ENCODE data around the gene CAVIN2. TPM values are rescaled to one million over a fixed set of nuclear protein-coding genes. Genes with fewer than 3 reads are reported as not detected.

The CAVIN2 gene, protein sequence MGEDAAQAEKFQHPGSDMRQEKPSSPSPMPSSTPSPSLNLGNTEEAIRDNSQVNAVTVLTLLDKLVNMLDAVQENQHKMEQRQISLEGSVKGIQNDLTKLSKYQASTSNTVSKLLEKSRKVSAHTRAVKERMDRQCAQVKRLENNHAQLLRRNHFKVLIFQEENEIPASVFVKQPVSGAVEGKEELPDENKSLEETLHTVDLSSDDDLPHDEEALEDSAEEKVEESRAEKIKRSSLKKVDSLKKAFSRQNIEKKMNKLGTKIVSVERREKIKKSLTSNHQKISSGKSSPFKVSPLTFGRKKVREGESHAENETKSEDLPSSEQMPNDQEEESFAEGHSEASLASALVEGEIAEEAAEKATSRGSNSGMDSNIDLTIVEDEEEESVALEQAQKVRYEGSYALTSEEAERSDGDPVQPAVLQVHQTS
- total RNA-seq = 119 TPM
- long read RNA-seq, transcript CAVIN2-201 (2 exons, 3,229 nt) = major isoform, 383 of 401 reads
- long read RNA-seq, partial matches to known transcripts = 17 of 401 reads
- long read RNA-seq, other reads (novel, unspliced or antisense) = 1 of 401 reads

GRCh38 chr2:191846515-191847476 lies at the start of gene CAVIN2:
TSS of gene CAVIN2 (minus strand) at chr2:191847088. CDS start at chr2:191846925, 163 bp downstream.
- intact Hi-C loops (cut with micrococcal nuclease) = no loop called here
- peak; percentile 71 for DNase-seq
- ATAC-seq = peak; percentile 89

- DNase-seq (no peak), ATAC-seq (peak; percentile 19)
- intact Hi-C loops (cut with micrococcal nuclease) = no loop called here
These were observed 48.9 kb upstream of the CAVIN2 start for GRCh38 chr2:191895743-191896142.

- intact Hi-C loops (cut with micrococcal nuclease) = no loop called here
- no peak for ATAC-seq
- DNase-seq = no peak
These were observed 48.3 kb upstream of the CAVIN2 start for GRCh38 chr2:191895195-191895594.

GRCh38 chr2:191894681-191895147 lies 47.8 kb upstream of the CAVIN2 start:
- ATAC-seq (no peak), DNase-seq (no peak)
- intact Hi-C loops (cut with micrococcal nuclease) = no loop called here

DNA sequence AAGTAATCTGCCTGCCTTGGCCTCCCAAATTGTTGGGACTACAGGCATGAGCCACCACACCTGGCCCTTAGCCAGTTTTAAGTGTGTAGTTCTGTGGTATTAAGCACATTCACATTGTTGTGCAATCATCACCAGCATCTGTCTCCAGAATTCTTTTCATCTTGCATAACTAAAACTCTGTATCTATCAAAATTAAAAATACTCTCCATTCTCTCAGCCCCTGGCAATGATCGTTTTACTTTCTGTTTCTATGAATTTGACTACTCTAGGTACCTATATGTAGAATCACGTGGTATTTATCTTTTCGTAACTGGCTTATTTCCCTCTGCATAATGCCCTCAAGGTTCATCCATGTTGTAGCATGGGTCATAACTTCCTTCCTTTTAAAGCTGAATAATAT lies 45.5 kb upstream of the CAVIN2 start:
- ATAC-seq = no peak
- no peak for DNase-seq
- intact Hi-C loops (cut with micrococcal nuclease) = no loop called here

DNA sequence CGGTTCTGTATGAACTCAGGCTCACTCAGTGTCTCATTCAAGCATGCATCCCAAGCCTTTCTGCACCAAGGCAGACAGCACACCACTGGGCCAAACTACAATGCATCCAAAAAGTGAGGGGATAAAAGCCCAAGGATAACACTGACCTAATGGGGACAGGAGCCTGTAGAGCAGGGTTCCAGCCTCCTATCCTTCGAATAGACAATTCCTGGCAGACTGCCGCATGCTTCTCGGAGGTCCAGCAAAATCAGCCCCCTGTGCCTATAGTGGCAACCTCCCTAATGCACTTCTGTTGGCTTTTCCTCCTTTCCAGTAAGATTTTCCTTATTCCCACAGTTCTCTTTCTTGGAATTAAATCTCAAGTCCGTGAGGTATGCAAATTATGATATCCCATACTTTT lies 44.8 kb upstream of the CAVIN2 start:
- intact Hi-C loops (cut with micrococcal nuclease) = no loop called here
- ATAC-seq (no peak), DNase-seq (no peak)

DNA sequence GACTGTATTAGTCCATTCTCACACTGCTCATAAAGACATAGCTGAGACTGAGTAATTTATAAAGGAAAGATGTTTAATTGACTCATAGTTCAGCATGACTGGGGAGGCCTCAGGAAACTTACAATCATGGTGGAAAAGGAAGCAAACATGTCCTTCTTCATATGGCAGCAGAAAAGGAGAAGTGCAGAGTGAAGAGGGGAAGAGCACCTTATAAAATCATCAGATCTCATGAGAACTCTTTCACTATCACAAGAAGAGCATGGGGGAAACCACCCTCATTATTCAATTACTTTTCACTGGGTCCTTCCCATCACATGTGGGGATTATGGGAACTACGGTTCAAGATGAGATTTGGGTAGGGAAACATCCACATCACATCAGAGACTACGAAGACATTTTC lies 43.0 kb upstream of the CAVIN2 start:
- intact Hi-C loops (cut with micrococcal nuclease) = no loop called here
- ATAC-seq = no peak

DNA sequence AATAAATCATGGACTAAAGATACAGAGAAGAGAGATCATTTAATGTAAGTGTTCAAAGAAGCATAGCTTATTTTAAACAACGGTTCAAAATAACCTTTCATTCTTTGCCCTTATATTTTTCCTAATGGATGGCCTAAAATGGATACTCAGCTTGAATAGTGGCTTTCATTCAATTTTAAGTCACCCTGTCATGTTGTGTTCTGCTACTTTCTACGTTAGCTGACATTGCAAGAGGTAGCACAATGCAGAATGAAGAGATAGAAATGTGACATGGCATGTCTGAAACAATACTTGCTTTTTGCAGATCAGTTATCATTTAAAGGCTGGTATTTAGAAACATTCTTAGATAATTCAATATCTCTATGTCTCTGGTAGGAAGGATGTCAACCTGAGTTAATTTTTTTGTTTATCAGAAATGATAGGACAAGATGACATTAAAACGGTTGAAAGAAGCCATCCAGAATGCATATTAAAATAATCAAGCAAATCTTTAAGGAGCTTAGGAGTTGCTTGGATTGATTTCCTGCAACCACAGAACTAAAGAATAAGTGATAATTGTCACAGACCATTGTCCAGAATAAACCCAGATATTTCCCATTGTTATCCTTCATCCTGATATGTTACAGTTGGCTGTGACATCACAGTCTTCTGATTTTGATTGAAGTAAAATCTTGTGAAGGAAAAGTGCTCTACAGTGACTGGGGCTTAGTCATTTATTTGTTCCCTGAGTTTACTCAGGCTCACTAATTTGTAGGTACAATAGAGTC lies 41.7 kb upstream of the CAVIN2 start:
- DNase-seq = no peak
- ATAC-seq = no peak
- intact Hi-C loops (cut with micrococcal nuclease) = no loop called here

More for the DNA sequence above, 43.0 kb upstream of the CAVIN2 start:
- no peak for DNase-seq

DNA sequence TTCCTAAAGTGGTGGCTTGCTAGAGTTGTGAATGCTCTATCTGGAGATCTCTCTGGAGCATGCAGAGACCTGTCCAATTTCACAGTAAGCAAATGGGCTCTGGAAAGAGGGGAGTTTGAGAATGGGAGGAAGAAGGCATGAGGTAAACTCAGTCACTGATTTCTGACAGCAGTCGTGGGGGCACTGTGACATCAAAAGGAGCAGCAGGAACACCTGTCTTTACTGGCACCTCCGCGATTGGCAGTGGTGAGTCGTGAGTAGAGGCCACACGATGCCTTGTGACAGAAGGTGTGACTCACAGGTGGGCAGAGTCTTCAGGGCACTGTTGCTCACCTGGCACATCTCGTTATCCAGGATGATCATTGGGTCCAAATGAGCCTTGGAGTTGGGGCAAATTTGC lies 38.8 kb upstream of the CAVIN2 start:
- DNase-seq = no peak
- intact Hi-C loops (cut with micrococcal nuclease) = no loop called here
- ATAC-seq = no peak

GRCh38 chr2:191885098-191885497 lies 38.2 kb upstream of the CAVIN2 start:
- DNase-seq (no peak), ATAC-seq (peak; percentile 21)
- intact Hi-C loops (cut with micrococcal nuclease) = no loop called here

- intact Hi-C loops (cut with micrococcal nuclease) = no loop called here
- DNase-seq (no peak), ATAC-seq (no peak)
These were observed 35.3 kb upstream of the CAVIN2 start for GRCh38 chr2:191881982-191882816.

GRCh38 chr2:191878548-191879279 lies 31.8 kb upstream of the CAVIN2 start:
- no peak for ATAC-seq
- intact Hi-C loops (cut with micrococcal nuclease) = no loop called here
- DNase-seq = no peak

DNA sequence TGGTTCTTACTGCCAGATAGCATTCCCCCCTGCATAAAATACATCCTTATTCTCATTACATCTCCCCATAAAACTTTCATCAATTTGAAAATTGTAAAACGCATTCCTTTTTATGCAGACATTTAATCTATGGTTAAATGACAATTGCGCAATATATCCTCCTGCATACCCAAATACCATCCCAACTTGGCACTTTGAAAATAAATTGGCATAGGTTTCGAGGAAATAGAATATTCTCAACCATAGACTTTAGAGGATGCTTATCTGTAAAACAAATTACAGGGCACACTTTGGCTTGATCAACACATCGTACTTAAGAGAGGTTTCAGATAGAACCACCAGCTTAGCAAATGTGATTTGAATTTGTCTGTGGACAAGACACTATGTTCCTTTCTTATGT lies 31.0 kb upstream of the CAVIN2 start:
- intact Hi-C loops (cut with micrococcal nuclease) = no loop called here
- ATAC-seq (no peak), DNase-seq (no peak)

- intact Hi-C loops (cut with micrococcal nuclease) = no loop called here
- ATAC-seq = no peak
- DNase-seq = no peak
These were observed 29.0 kb upstream of the CAVIN2 start for GRCh38 chr2:191875859-191876258.

- intact Hi-C loops (cut with micrococcal nuclease) = no loop called here
- ATAC-seq (no peak), DNase-seq (no peak)
These were observed 23.9 kb upstream of the CAVIN2 start for GRCh38 chr2:191870744-191871143.

DNA sequence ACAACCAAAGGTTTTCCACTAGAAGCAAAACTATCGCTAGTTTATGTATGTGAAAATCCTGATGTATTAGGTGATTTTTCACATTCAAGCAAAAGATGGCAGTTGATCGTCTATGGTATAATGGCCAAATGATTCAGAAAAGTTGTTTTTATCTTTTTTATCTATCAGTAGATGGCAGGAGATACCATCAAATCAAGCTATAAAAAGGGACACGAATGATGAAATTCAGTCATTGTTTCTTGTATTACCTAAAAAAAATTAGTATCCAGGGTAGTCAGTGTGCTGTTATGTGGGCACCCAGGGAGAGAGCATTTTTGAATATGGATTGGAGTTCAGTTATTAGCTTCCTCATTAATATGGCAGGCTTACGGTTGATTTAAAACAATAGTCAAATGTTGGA lies 22.9 kb upstream of the CAVIN2 start:
- ATAC-seq = no peak
- DNase-seq = no peak
- intact Hi-C loops (cut with micrococcal nuclease) = no loop called here

- intact Hi-C loops (cut with micrococcal nuclease) = no loop called here
- DNase-seq (no peak), ATAC-seq (no peak)
These were observed 22.3 kb upstream of the CAVIN2 start for GRCh38 chr2:191869178-191869577.

- ATAC-seq = peak; percentile 63
- intact Hi-C loops (cut with micrococcal nuclease) = no loop called here
- DNase-seq = no peak
These were observed 20.6 kb upstream of the CAVIN2 start for GRCh38 chr2:191867507-191867847.

All from left ventricle myocardium superior (tissue), 1 donor.